Measurements from ENCODE around the gene ANKS1B.

Gene ANKS1B

GRCh38 chr12:98741556-98742265 is 1243.0 kb downstream of the ANKS1B start:
- peaks cover 11% of the 10 kb centered on the region; the same call in 1 of the 2 replicates for H3K4me1 ChIP-seq (ENCODE audit: control insufficient read depth, insufficient read depth, low read length)
- no peak overlapping the region for H3K27ac ChIP-seq (ENCODE audit: extremely low read depth, low read depth, low read length)
- no peaks in the 10 kb centered on the region for H3K9me3 ChIP-seq (ENCODE audit: control insufficient read depth, insufficient read depth, low read depth, low read length)
- CTCF ChIA-PET, result interaction anchor here (0.7 to 2.0 kb wide), 11 partner anchors 13 to 257 kb away, joined by 3 to 14 read pairs (median 5); no protein-coding TSS in a partner anchor
- POLR2A ChIA-PET, result interaction anchor here (0.5 to 0.8 kb wide), 2 partner anchors 12 to 63 kb away, joined by 4 read pairs; no protein-coding TSS in a partner anchor
- no peak overlapping the region for H3K4me3 ChIP-seq (ENCODE audit: low read depth, low read length)
- no peaks in the 10 kb centered on the region for H3K36me3 ChIP-seq (ENCODE audit: control insufficient read depth in 2 of 2, insufficient read depth in 1 of 2, low read length in 2 of 2)
- no peak for TF ChIP-seq SALL2 (tag by site-specific recombination; IDR thresholded peaks at IDR 0.05; ENCODE audit: borderline replicate concordance)
- TF ChIP-seq GLIS2 (tag by site-specific recombination; IDR thresholded peaks at IDR 0.05), result no peak
- TF ChIP-seq ZNF629 (tag by site-specific recombination; IDR thresholded peaks at IDR 0.05), result peak; percentile 68
- TF ChIP-seq ZBTB7A (tag by site-specific recombination; IDR thresholded peaks at IDR 0.05; ENCODE audit: low read depth), result no peak
- peak; percentile 20; the same call in 1 of the 2 replicates for TF ChIP-seq GFI1B (tag by site-specific recombination; IDR thresholded peaks at IDR 0.05)
- TF ChIP-seq ZBTB10 (tag by site-specific recombination; IDR thresholded peaks at IDR 0.05), result no peak
- TF ChIP-seq KLF17 (tag by site-specific recombination; IDR thresholded peaks at IDR 0.05), result 0 out of 2 replicates have a peak, but pooled peaks have one; percentile 38
- TF ChIP-seq ZNF501 (tag by site-specific recombination; IDR thresholded peaks at IDR 0.05), result peak; percentile 57; the same call in 1 of the 2 replicates
- no peak for TF ChIP-seq ZNF202 (tag by site-specific recombination; IDR thresholded peaks at IDR 0.05; ENCODE audit: borderline replicate concordance)
- no peak for TF ChIP-seq ZNF529 (tag by site-specific recombination; IDR thresholded peaks at IDR 0.05; ENCODE audit: insufficient replicate concordance)
- TF ChIP-seq ZNF707 (tag by site-specific recombination; IDR thresholded peaks at IDR 0.05), result no peak
- TF ChIP-seq, protein P1, sequence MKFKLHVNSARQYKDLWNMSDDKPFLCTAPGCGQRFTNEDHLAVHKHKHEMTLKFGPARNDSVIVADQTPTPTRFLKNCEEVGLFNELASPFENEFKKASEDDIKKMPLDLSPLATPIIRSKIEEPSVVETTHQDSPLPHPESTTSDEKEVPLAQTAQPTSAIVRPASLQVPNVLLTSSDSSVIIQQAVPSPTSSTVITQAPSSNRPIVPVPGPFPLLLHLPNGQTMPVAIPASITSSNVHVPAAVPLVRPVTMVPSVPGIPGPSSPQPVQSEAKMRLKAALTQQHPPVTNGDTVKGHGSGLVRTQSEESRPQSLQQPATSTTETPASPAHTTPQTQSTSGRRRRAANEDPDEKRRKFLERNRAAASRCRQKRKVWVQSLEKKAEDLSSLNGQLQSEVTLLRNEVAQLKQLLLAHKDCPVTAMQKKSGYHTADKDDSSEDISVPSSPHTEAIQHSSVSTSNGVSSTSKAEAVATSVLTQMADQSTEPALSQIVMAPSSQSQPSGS (tag by site-specific recombination; IDR thresholded peaks at IDR 0.05; ENCODE audit: low read depth), result peak; percentile 41; the same call in 1 of the 2 replicates
- TF ChIP-seq ZNF362 (tag by site-specific recombination; IDR thresholded peaks at IDR 0.05), result no peak
- no peak for TF ChIP-seq ZNF350 (tag by site-specific recombination; IDR thresholded peaks at IDR 0.05)
- TF ChIP-seq, protein P2, sequence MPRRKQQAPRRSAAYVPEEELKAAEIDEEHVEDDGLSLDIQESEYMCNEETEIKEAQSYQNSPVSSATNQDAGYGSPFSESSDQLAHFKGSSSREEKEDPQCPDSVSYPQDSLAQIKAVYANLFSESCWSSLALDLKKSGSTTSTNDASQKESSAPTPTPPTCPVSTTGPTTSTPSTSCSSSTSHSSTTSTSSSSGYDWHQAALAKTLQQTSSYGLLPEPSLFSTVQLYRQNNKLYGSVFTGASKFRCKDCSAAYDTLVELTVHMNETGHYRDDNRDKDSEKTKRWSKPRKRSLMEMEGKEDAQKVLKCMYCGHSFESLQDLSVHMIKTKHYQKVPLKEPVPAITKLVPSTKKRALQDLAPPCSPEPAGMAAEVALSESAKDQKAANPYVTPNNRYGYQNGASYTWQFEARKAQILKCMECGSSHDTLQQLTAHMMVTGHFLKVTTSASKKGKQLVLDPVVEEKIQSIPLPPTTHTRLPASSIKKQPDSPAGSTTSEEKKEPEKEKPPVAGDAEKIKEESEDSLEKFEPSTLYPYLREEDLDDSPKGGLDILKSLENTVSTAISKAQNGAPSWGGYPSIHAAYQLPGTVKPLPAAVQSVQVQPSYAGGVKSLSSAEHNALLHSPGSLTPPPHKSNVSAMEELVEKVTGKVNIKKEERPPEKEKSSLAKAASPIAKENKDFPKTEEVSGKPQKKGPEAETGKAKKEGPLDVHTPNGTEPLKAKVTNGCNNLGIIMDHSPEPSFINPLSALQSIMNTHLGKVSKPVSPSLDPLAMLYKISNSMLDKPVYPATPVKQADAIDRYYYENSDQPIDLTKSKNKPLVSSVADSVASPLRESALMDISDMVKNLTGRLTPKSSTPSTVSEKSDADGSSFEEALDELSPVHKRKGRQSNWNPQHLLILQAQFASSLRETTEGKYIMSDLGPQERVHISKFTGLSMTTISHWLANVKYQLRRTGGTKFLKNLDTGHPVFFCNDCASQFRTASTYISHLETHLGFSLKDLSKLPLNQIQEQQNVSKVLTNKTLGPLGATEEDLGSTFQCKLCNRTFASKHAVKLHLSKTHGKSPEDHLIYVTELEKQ (tag by site-specific recombination; IDR thresholded peaks at IDR 0.05; ENCODE audit: borderline replicate concordance), result peak; percentile 60; the same call in 1 of the 2 replicates
- TF ChIP-seq, protein P3, sequence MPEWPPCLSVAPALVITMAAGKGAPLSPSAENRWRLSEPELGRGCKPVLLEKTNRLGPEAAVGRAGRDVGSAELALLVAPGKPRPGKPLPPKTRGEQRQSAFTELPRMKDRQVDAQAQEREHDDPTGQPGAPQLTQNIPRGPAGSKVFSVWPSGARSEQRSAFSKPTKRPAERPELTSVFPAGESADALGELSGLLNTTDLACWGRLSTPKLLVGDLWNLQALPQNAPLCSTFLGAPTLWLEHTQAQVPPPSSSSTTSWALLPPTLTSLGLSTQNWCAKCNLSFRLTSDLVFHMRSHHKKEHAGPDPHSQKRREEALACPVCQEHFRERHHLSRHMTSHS (tag by site-specific recombination; IDR thresholded peaks at IDR 0.05), result no peak
- TF ChIP-seq ZNF2 (tag by site-specific recombination; IDR thresholded peaks at IDR 0.05), result no peak
- peak; percentile 57; the same call in 1 of the 2 replicates for TF ChIP-seq ZNF394 (tag by site-specific recombination; IDR thresholded peaks at IDR 0.05; ENCODE audit: borderline replicate concordance)
- peak; percentile 44; the same call in 1 of the 2 replicates for TF ChIP-seq MYNN (tag by site-specific recombination; IDR thresholded peaks at IDR 0.05; ENCODE audit: borderline replicate concordance)
- TF ChIP-seq, protein P4, sequence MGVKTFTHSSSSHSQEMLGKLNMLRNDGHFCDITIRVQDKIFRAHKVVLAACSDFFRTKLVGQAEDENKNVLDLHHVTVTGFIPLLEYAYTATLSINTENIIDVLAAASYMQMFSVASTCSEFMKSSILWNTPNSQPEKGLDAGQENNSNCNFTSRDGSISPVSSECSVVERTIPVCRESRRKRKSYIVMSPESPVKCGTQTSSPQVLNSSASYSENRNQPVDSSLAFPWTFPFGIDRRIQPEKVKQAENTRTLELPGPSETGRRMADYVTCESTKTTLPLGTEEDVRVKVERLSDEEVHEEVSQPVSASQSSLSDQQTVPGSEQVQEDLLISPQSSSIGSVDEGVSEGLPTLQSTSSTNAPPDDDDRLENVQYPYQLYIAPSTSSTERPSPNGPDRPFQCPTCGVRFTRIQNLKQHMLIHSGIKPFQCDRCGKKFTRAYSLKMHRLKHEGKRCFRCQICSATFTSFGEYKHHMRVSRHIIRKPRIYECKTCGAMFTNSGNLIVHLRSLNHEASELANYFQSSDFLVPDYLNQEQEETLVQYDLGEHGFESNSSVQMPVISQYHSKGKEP (tag by site-specific recombination; IDR thresholded peaks at IDR 0.05), result peak; percentile 52; the same call in 1 of the 2 replicates
- peak; percentile 90 for TF ChIP-seq GLIS1 (tag by site-specific recombination; IDR thresholded peaks at IDR 0.05)
- TF ChIP-seq ZXDB (tag by site-specific recombination; IDR thresholded peaks at IDR 0.05), result 0 out of 2 replicates have a peak, but pooled peaks have one; percentile 59
- no peak for TF ChIP-seq ZFHX2 (tag by site-specific recombination; conservative IDR thresholded peaks at IDR 0.05)
- no peak for TF ChIP-seq ZNF16 (tag by site-specific recombination; IDR thresholded peaks at IDR 0.05; ENCODE audit: low read depth)

Measured in HEK293 (cell line).